Non-pigmented ciliary epithelial cell (primary cell): Measurements from ENCODE around the gene CSNK1G2.
"Not testable (repeated sequence)": the region's sequence is repeated elsewhere in the genome, so short reads cannot be mapped to it uniquely, and the experiment has no call there.

Source experiments
- DNase-seq: peaks from one replicate; pipeline ENCODE4 v3.0.0-alpha.2; 2010; ENCODE audit warnings: low read depth

CSNK1G2 gene

GRCh38 chr19:1988464-1988863 is 47.5 kb downstream of the CSNK1G2 start:
- not testable (repeated sequence) for DNase-seq

- no peak for DNase-seq
Observed at GRCh38 chr19:1989513-1990229, 48.7 kb downstream of the CSNK1G2 start.

GRCh38 chr19:1990230-1991017 is 49.5 kb downstream of the CSNK1G2 start:
- no peak for DNase-seq

GRCh38 chr19:1991018-1991913 is 50.3 kb downstream of the CSNK1G2 start:
- DNase-seq = no peak

GRCh38 chr19:1992759-1993260 is 51.8 kb downstream of the CSNK1G2 start:
- DNase-seq = no peak

- DNase-seq = no peak
Observed at GRCh38 chr19:1997353-1998233, 56.6 kb downstream of the CSNK1G2 start.

GRCh38 chr19:1998712-1999708 is 58.0 kb downstream of the CSNK1G2 start:
- DNase-seq = no peak

GRCh38 chr19:1999856-2000515 is 59.0 kb downstream of the CSNK1G2 start:
- DNase-seq = no peak

GRCh38 chr19:2003874-2004273 is 62.9 kb downstream of the CSNK1G2 start:
- DNase-seq = no peak

- no peak for DNase-seq
Observed at GRCh38 chr19:2010135-2010668, 69.2 kb downstream of the CSNK1G2 start.

GRCh38 chr19:2011169-2011568 is 70.2 kb downstream of the CSNK1G2 start:
- DNase-seq = no peak

GRCh38 chr19:2012941-2013682 is 72.1 kb downstream of the CSNK1G2 start:
- no peak for DNase-seq

- no peak for DNase-seq
Observed at GRCh38 chr19:2013683-2013961, 72.7 kb downstream of the CSNK1G2 start.

GRCh38 chr19:2014131-2014571 is 73.2 kb downstream of the CSNK1G2 start:
- DNase-seq = no peak

GRCh38 chr19:2014731-2015607 is 74.0 kb downstream of the CSNK1G2 start:
- no peak for DNase-seq

- no peak for DNase-seq
Observed at GRCh38 chr19:2015608-2015950, 74.6 kb downstream of the CSNK1G2 start, which contains the start of gene BTBD2. BTBD2 (minus strand) TSS chr19:2015714; CDS start chr19:2015703, 11 bp downstream.

- DNase-seq = no peak
Observed at GRCh38 chr19:2016041-2016807, 75.3 kb downstream of the CSNK1G2 start.
